Liver (tissue), 9 donors: ENCODE data around the gene ATP2C1. TPM values are rescaled to one million over a fixed set of nuclear protein-coding genes. Genes with fewer than 3 reads are reported as not detected.

Experiments
- DNase-seq: peaks from one replicate; pipeline ENCODE4 v3.0.0-alpha.2; 2017; ENCODE audit warnings: low spot score
- H3K27ac ChIP-seq, 2 donors: one replicate each; pipeline ENCODE4 v1.7.0; 2013; ENCODE audit warnings: inconsistent platforms in 2 of 2, low read length in 2 of 2, control low read depth in 1 of 2, low read depth in 1 of 2, mild to moderate bottlenecking in 1 of 2
- H3K27me3 ChIP-seq, 4 donors: one replicate each; pipeline versions ENCODE4 v1.6.1 to v1.7.0; 2013; ENCODE audit warnings: low read length in 3 of 4, inconsistent platforms in 1 of 4, mild to moderate bottlenecking in 1 of 4, moderate library complexity in 1 of 4; ENCODE audit not compliant: control insufficient read depth in 4 of 4, insufficient read depth in 4 of 4
- H3K36me3 ChIP-seq, 4 donors: one replicate each; pipeline versions ENCODE4 v1.6.1 to v1.7.0; 2013; ENCODE audit warnings: low read length in 3 of 4, mild to moderate bottlenecking in 3 of 4, low read depth in 1 of 4, moderate library complexity in 1 of 4; ENCODE audit not compliant: control insufficient read depth in 4 of 4, insufficient read depth in 3 of 4
- H3K4me1 ChIP-seq, 4 donors: one replicate each; pipeline versions ENCODE4 v1.6.1 to v1.7.0; 2013; ENCODE audit warnings: low read length in 3 of 4, mild to moderate bottlenecking in 3 of 4, moderate library complexity in 1 of 4; ENCODE audit not compliant: control insufficient read depth in 4 of 4, insufficient read depth in 4 of 4
- H3K4me3 ChIP-seq, 3 donors: one replicate each; pipeline versions ENCODE4 v1.6.1 to v1.7.0; 2013; ENCODE audit warnings: low read length in 3 of 3, control low read depth in 1 of 3, low read depth in 1 of 3, mild to moderate bottlenecking in 1 of 3
- H3K9ac ChIP-seq, 2 donors: one replicate each; pipeline ENCODE4 v1.7.0; 2013; ENCODE audit warnings: low read length in 2 of 2, mild to moderate bottlenecking in 2 of 2, moderate library complexity in 2 of 2, control low read depth in 1 of 2, low read depth in 1 of 2
- H3K9me3 ChIP-seq, 4 donors: one replicate each; pipeline versions ENCODE4 v1.6.1 to v1.7.0; 2013; ENCODE audit warnings: low read length in 3 of 4; ENCODE audit not compliant: control insufficient read depth in 4 of 4
- EGR1 ChIP-seq, 2 donors: IDR thresholded peaks; 2 replicates each; pipeline ENCODE4 v1.6.1; 2016 to 2018; ENCODE audit warnings: antibody characterized with exemption in 2 of 2, low read depth in 2 of 2
- FOXA1 ChIP-seq: IDR thresholded peaks from 2 replicates; pipeline ENCODE4 v1.6.1; 2016; ENCODE audit warnings: antibody characterized with exemption
- FOXA2 ChIP-seq: IDR thresholded peaks from 2 replicates; pipeline ENCODE4 v1.6.1; 2016; ENCODE audit warnings: antibody characterized with exemption
- GABPA ChIP-seq, 2 donors: IDR thresholded peaks in 1 of 2; conservative IDR thresholded peaks in 1 of 2; 2 replicates each; pipeline ENCODE4 v1.6.1; 2016; ENCODE audit warnings: antibody characterized with exemption in 2 of 2, mild to moderate bottlenecking in 1 of 2, moderate library complexity in 1 of 2
- HNF4A ChIP-seq, 2 donors: conservative IDR thresholded peaks; 2 replicates each; pipeline ENCODE4 v1.6.1; 2016; ENCODE audit warnings: antibody characterized with exemption in 2 of 2, mild to moderate bottlenecking in 2 of 2
- HNF4G ChIP-seq: IDR thresholded peaks from 2 replicates; pipeline ENCODE4 v1.6.1; 2016; ENCODE audit warnings: antibody characterized with exemption
- JUND ChIP-seq, 2 donors: IDR thresholded peaks; 2 replicates each; pipeline ENCODE4 v1.6.1; 2016; ENCODE audit warnings: antibody characterized with exemption in 2 of 2
- MAX ChIP-seq: IDR thresholded peaks from 2 replicates; pipeline ENCODE4 v1.6.1; 2016; ENCODE audit warnings: antibody characterized with exemption
- NR2F2 ChIP-seq: IDR thresholded peaks from 2 replicates; pipeline ENCODE4 v1.6.1; 2016; ENCODE audit warnings: antibody characterized with exemption
- RAD21 ChIP-seq, 2 donors: IDR thresholded peaks; 2 replicates each; pipeline ENCODE4 v1.6.1; 2016; ENCODE audit warnings: antibody characterized with exemption in 2 of 2, mild to moderate bottlenecking in 2 of 2
- RXRA ChIP-seq, 2 donors: IDR thresholded peaks; 2 replicates each; pipeline ENCODE4 v1.6.1; 2017 to 2018; ENCODE audit warnings: antibody characterized with exemption in 2 of 2, mild to moderate bottlenecking in 1 of 2
- SP1 ChIP-seq: IDR thresholded peaks from 2 replicates; pipeline ENCODE4 v1.6.1; 2018; ENCODE audit warnings: antibody characterized with exemption, mild to moderate bottlenecking
- TAF1 ChIP-seq: conservative IDR thresholded peaks from 2 replicates; pipeline ENCODE4 v1.6.1; 2016; ENCODE audit warnings: antibody characterized with exemption, mild to moderate bottlenecking
- YY1 ChIP-seq: IDR thresholded peaks from 2 replicates; pipeline ENCODE4 v1.6.1; 2016; ENCODE audit warnings: antibody characterized with exemption, mild to moderate bottlenecking
- WGBS: extraction: QIAGEN DNeasy Blood & Tissue Kit; methylation state at CpG from one replicate; pipeline ENCODE4 v1.1.7; 2013; 5-methylcytosine and 5-hydroxymethylcytosine counted together
- polyA plus RNA-seq, 2 donors: library from polyadenylated mRNA; stranded (reverse) in 1 of 2; unstranded in 1 of 2; fragments of 200-250 nt in 1 of 2; fragments of >200 nt in 1 of 2; fragmentation: Nextera tagmentation in 1 of 2; extraction: Ambion mirVana in 1 of 2; gene quantifications; one replicate each; pipeline versions ENCODE4 v1.2.1 to v1.2.3, GENCODE V29; 2013 to 2015
- total RNA-seq, 2 donors: library from RNA; depleted of rRNA; stranded (reverse); fragments of >200 nt; gene quantifications; one replicate each; pipeline ENCODE4 v1.2.3, GENCODE V29; 2014
- TF ChIP-seq, protein P1 (sequence below): IDR thresholded peaks from 2 replicates; pipeline ENCODE4 v1.6.1; 2016; ENCODE audit warnings: antibody characterized with exemption
- TF ChIP-seq, protein P2 (sequence below): IDR thresholded peaks from 2 replicates; pipeline ENCODE4 v1.6.1; 2016; ENCODE audit warnings: antibody characterized with exemption, mild to moderate bottlenecking
- TF ChIP-seq, protein P3 (sequence below): IDR thresholded peaks from 2 replicates; pipeline ENCODE4 v1.6.1; 2016; ENCODE audit warnings: antibody characterized with exemption
- donor health status: healthy.
- donor health status: healthy.
- donor health status: healthy.
- donor health status: healthy.
- donor health status: healthy.

ATP2C1 gene
- total and polyA plus RNA-seq, 4 donors = 10.5 to 45.1 (median 25.2) TPM

DNA sequence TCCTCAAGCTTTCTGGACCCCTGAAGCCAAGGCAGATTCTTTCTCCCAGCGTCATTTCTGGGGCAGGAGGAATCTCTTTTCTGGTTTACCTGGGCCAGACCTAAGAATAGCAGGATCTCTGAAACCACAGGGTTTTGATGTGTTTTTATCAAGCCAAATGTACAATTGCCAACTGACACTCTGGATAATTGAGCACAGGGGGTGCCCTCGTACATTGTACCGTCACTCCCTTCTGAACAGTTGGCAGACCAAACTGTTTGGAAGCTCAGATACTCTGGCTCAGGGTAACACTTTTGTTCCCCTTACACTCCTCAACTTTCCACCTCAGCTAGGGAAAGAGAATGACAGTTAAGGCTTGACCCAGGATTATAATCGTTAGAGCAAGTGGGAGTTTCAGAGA, 82.8 kb downstream of the ATP2C1 start:
- TF ChIP-seq RXRA (IDR thresholded peaks at IDR 0.05) (no peak), SP1 (no peak), GABPA (IDR thresholded peaks at IDR 0.05 in 1 of 2, conservative IDR thresholded peaks at IDR 0.05 in 1 of 2) (no peak), TAF1 (no peak), FOXA1 (no peak), MAX (no peak), HNF4G (no peak)
- TF ChIP-seq, protein P1, sequence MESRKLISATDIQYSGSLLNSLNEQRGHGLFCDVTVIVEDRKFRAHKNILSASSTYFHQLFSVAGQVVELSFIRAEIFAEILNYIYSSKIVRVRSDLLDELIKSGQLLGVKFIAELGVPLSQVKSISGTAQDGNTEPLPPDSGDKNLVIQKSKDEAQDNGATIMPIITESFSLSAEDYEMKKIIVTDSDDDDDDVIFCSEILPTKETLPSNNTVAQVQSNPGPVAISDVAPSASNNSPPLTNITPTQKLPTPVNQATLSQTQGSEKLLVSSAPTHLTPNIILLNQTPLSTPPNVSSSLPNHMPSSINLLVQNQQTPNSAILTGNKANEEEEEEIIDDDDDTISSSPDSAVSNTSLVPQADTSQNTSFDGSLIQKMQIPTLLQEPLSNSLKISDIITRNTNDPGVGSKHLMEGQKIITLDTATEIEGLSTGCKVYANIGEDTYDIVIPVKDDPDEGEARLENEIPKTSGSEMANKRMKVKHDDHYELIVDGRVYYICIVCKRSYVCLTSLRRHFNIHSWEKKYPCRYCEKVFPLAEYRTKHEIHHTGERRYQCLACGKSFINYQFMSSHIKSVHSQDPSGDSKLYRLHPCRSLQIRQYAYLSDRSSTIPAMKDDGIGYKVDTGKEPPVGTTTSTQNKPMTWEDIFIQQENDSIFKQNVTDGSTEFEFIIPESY = no peak
- TF ChIP-seq, protein P2, sequence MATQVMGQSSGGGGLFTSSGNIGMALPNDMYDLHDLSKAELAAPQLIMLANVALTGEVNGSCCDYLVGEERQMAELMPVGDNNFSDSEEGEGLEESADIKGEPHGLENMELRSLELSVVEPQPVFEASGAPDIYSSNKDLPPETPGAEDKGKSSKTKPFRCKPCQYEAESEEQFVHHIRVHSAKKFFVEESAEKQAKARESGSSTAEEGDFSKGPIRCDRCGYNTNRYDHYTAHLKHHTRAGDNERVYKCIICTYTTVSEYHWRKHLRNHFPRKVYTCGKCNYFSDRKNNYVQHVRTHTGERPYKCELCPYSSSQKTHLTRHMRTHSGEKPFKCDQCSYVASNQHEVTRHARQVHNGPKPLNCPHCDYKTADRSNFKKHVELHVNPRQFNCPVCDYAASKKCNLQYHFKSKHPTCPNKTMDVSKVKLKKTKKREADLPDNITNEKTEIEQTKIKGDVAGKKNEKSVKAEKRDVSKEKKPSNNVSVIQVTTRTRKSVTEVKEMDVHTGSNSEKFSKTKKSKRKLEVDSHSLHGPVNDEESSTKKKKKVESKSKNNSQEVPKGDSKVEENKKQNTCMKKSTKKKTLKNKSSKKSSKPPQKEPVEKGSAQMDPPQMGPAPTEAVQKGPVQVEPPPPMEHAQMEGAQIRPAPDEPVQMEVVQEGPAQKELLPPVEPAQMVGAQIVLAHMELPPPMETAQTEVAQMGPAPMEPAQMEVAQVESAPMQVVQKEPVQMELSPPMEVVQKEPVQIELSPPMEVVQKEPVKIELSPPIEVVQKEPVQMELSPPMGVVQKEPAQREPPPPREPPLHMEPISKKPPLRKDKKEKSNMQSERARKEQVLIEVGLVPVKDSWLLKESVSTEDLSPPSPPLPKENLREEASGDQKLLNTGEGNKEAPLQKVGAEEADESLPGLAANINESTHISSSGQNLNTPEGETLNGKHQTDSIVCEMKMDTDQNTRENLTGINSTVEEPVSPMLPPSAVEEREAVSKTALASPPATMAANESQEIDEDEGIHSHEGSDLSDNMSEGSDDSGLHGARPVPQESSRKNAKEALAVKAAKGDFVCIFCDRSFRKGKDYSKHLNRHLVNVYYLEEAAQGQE = no peak
- TF ChIP-seq, protein P3, sequence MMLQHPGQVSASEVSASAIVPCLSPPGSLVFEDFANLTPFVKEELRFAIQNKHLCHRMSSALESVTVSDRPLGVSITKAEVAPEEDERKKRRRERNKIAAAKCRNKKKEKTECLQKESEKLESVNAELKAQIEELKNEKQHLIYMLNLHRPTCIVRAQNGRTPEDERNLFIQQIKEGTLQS = no peak
- Histone ChIP-seq H3K4me3 (no peak overlapping the region), H3K9ac (no peak overlapping the region), H3K36me3 (peaks cover 3 to 11% (median 10%) of the 10 kb centered on the region in 4 donors), H3K4me1 (no peaks in the 10 kb centered on the region), H3K9me3 (no peaks in the 10 kb centered on the region), H3K27ac (no peak overlapping the region), H3K27me3 (no peaks in the 10 kb centered on the region)
- no peak for DNase-seq
- 95% methylated on average over 4 of the region's 4 CpGs for WGBS

GRCh38 chr3:130979117-130979516, 85.2 kb downstream of the ATP2C1 start:
- Histone ChIP-seq H3K4me1 (no peaks in the 10 kb centered on the region), H3K4me3 (no peak overlapping the region), H3K27ac (no peak overlapping the region), H3K36me3 (peaks cover 3 to 8% (median 8%) of the 10 kb centered on the region in 4 donors), H3K9me3 (no peaks in the 10 kb centered on the region), H3K9ac (no peak overlapping the region), H3K27me3 (no peaks in the 10 kb centered on the region)
- 91% methylated on average over 2 of the region's 2 CpGs for WGBS
- no peak for DNase-seq
- TF ChIP-seq EGR1 (IDR thresholded peaks at IDR 0.05; ENCODE audit: low read depth in 2 of 2) (no peak), HNF4G (no peak), FOXA1 (no peak), NR2F2 (no peak), RAD21 (IDR thresholded peaks at IDR 0.05) (no peak), TAF1 (no peak), RXRA (IDR thresholded peaks at IDR 0.05) (no peak), GABPA (IDR thresholded peaks at IDR 0.05 in 1 of 2, conservative IDR thresholded peaks at IDR 0.05 in 1 of 2) (no peak), YY1 (no peak), JUND (IDR thresholded peaks at IDR 0.05) (no peak), SP1 (no peak), HNF4A (conservative IDR thresholded peaks at IDR 0.05) (no peak), FOXA2 (no peak), MAX (no peak)
- TF ChIP-seq, protein P3 = no peak
- TF ChIP-seq, protein P2 = no peak
- TF ChIP-seq, protein P1 = no peak
